HG03064 (cell line): ENCODE data around the gene PAX6.

Source experiments
- ATAC-seq: cut with Tn5 transposase; IDR thresholded peaks from one replicate; pipeline ENCODE4 v1.9.1; 2021; ENCODE audit warnings: low read depth; ENCODE audit not compliant: unreplicated experiment

Gene PAX6

GRCh38 chr11:31822927-31823643 is 12.0 kb upstream of the PAX6 start:
- ATAC-seq = no peak

- ATAC-seq = no peak
These were observed 11.2 kb upstream of the PAX6 start for GRCh38 chr11:31822175-31822926.

DNA sequence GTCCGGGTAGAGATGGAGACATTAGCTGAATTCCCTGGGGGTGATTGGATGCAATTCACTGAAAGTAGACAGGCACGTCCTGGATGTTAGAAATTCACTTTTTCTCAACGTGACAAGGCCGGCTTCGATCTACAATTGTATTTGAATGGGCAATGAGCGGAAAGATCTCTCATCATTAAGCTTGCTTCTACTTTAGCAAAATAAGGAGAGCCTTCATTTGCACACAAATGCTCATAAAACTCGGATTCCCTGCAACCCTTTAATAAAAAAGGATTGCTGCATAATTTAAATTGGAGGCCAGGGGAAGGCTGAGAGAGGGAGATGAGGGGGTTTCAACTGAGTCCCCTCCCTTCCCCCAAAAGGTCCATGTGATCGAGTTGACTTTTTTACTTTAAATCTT is 10.6 kb upstream of the PAX6 start:
- no peak for ATAC-seq

- no peak for ATAC-seq
These were observed 10.2 kb upstream of the PAX6 start for GRCh38 chr11:31821235-31821764.

DNA sequence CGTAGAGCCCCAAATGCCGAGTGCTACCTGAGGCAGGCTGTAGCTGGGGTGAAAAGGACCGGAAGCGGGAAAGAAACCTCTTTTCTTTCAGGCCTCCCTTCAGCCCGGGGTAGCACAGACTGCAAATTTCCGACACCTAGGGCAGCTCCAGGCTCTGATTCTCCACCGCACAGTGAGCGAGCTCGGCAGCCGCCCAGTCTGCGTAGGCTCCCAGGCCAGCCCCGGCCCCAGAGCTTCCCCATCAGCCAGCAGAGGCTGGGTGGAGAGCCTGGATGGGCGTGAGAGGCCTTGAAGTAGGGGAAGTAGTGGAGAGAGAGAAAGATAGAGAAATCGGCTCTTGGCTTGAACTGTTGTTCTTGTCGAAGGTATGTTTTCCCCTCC is 9.3 kb upstream of the PAX6 start:
- no peak for ATAC-seq

- ATAC-seq = no peak
These were observed 8.7 kb upstream of the PAX6 start for GRCh38 chr11:31819621-31820437.

DNA sequence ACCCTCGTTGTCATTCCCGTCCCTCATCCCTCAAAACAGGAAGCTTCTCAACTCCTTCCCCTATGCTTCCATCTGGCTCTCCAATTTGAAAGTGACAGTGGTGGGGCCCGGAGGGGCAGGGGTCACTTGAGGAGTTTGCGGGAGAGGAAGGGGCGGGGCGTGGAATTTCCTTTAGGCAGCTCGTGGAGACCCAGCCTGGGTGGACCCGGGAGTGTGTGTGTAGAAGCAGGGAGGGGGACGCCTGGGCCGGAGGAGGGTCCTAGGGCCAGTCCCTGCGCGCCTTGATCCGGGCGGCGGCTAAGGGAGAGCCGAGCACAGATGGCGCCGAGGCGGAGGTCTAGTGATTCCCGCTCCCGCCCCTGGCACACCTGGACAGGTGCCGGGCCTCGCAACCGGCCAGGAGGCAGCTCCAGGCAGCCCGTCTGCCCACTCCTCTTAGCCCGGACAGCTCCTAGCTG is 7.8 kb upstream of the PAX6 start:
- ATAC-seq = no peak

GRCh38 chr11:31818425-31818755 is 7.3 kb upstream of the PAX6 start:
- no peak for ATAC-seq

DNA sequence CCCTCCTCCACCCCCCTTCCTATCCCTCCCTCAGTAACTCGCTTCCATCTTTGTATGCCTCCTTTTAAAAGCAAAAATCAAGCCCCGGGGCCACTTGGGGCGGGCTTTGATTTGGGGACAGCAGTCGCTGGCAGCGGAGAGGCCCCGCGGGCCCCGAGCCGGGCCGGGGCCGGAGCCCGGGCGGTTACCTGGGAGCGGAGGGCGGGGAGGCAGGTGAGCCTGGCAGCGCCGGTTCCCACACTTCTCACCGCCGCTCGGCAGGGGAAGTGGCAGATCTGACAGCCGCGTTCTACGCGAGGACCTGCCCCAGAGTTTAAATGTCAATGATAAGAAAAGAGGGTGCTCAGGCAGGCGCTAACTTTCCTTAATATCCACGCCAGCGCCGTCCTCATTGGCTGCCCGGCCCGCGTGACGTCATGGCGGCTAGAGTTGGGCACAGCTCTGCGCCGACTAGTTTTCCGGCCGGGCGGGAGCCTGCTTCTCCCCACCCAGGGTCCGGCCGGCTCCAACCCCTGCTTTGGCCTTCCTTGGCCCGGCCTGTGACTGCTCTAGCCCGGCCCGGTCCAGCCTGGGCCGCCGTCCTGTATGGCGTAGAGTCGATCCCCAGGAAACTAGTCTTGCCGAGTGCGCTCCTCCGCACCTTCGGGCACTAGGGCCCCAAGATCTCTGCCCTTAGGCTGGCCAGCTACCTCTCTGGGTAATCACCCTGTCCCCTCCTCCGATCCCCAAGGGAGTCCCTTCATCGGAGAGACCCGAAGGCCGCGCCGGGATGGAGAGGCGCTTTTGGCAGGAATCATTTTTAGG is 6.7 kb upstream of the PAX6 start:
- no peak for ATAC-seq

DNA sequence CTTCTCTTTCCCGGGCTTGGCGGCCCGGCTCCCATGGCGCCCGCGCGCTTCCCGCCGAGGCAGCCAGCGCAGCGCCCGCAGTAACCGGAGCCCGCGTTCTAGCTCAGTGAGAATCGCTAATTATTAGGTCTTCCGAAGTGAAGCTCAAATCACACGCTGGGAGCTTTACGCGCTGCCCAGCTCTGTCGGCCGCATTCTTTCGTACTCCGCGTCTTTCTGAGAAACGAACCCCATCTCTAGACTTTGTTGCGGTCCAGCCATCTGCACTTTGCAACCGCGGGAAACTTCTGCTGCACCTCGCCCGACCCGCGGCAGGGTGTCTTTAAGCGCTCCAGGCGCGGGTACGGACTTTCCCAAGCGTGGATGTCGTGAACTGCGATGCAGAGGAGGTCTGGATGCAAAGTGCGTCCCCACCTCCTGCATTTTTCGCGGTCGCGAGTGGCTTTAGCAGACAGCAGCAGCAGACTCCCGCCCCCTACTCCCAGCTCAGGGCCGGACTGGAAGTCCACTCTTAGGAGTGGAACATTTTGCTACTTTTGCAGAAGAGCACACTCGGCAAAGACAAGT is 6.0 kb upstream of the PAX6 start:
- ATAC-seq = no peak

- no peak for ATAC-seq
These were observed 5.4 kb upstream of the PAX6 start for GRCh38 chr11:31816468-31817053.

DNA sequence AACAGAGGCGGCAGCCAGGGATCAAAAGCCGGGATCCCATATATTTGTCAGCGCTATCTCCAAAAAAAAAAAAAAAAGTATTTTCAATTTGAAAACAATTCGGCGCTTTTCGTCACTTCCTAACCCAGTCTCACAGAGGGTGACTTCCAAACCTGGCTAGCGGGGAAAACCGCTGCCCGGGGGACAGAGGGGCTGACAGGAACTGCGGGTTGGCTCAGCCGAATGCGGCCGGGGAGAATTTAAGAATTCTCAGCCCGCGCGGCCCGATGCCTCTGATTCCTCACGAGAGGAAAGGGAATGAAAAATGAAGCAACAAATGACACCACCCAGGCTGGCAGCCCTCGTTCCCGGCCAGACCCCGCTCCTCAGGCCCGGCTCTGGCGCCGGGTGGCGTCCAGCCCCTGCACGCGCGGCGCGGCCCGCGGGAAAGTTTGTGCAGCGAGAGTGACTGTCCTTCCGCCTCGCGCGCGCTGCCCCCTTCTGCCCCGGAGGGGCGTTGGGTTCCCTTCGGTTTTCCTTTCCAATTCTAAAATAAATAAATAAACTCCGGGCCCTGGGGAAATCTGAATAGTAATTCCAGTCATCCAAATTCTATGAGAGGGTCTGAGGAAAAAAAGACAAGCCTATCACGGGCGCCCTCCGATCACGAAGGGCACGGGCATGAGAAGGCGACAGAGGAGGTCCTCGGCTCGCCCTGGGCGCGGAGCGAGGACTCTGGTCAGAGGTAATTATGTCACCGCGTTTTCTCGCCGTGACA is 4.8 kb upstream of the PAX6 start:
- ATAC-seq = no peak

DNA sequence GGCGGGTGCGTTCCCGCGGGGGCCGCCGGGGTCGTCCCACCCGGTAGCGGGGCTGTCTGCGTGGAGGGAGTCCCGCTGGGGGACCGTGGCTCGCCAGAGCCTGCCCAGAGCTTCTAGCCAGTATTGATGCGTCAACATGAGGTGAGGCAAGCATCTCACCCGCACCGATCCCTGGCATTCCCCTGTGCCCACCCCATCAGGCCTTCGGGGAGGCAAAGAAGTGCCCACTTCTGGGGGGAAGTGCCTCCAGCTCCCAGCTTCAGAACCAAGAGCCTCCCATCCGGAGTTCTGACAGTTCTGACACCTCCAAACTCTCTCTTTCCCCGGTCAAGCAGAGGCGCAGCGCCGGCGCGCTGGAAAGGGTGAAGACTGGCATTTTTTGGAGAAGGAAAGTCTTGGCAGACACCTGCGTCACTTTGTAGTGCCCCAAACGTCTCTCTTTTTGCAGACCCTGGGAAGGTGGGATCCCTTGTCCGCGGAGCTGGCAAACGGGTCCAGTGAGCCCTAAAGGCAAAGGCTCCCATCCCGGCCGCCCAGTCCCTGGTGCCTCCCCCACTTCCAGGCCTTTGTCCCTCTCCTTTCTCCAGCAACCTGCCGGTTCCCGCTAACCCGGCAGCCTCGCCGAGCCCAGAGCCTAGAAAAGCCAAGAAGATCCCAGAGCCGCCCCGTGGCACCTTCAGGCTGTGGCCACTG is 3.2 kb upstream of the PAX6 start:
- ATAC-seq = no peak

DNA sequence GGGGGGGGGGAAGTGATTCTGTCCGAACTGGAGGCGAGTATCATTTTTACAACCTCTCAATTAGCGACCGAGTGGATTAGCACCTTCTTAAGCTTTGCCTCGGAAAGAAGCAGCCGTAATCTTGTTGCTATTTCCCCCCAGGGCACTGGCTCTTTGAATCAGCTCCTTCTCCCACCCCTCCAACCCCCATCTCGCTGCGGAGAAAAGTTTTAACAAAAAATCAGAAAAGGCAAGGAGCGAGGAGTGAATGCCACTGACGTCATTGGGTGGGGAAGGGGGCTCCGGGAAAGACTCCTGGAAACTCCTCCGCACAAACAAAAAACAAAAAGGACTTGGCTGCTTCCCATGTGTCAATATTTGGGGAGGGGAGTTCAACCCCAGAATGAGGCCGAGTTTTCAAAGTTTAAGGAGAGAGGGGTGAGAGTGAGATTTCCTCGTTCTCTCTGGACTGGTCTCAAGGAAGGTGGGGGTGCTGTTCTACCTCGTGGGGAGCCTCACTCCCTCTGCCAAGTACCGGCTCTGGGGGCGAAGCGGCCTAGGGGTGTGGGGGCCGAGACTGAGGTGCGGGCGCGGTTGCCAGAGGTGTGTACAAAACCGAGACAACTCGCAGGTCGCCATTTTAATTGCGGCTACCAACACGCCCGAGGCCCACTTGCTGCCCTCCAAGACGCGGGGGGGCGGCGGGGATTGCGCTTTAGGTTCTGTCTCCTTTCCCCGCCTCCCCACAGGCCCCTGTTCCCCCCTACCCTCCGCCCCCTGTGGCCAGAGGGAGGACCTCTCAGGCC is 2.5 kb upstream of the PAX6 start:
- no peak for ATAC-seq

DNA sequence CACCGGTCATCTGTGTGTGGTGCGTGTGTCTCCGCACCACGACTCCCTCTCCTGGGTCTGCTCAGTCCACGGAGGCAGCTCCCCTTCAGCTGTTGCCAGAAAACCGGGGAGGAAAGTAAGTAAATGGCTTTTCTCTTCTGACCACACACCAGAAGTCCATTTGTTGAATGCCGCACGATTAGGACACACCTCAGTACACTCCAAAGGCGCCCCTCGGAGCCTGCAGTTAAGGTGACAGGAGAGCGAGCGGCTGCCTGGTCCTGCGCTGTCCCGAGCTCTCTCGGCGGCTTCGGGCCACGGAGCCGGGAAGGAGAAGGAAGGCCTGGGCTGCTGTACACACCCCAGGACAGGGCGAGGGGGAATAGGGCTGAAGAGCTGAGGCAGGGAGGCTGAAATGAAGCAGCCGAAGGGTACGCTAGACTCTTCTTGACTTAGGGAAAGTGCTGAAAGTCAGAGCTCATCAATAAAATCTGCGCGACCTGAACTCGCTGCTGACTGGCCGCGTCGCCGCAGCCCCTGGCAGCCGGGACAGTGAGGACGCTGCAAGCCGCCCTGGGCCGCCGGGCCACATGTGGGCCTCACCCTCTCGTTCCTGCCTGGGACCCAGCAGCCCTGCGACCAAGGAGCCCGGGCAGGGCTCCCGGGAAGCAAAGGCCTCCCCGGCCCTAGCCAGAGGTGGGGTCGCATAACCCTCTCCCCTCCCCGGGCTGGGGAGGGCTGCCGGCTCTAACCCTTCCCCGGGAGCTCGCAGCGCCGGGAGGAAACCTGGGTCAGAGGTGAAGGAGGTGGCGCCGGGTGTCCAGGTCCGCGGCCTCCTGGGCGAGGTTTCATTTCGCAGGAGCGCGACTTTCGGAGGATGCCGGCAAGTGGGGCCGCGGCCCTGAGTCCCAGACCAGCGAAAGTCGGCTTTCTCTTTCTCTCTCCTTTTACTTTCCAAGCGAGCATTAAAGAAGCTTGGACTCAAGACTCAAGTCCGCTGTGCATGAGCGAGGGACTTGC is 1.6 kb upstream of the PAX6 start:
- ATAC-seq = no peak
